H1 (cell line): Measurements from ENCODE around the gene SYPL1. TPM values are rescaled to one million over a fixed set of nuclear protein-coding genes. Genes with fewer than 3 reads are reported as not detected.

Experiments
- CTCF ChIA-PET: fragments of 300-600 bp; sonication (Branson Sonifier 250); formaldehyde crosslinking; loops from one replicate; lab custom pipeline; 2021; ENCODE audit not compliant: partially characterized antibody; lab: Charles Lee
- POLR2A ChIA-PET: fragments of 300-600 bp; sonication (Branson Sonifier 250); formaldehyde crosslinking; loops from one replicate; lab custom pipeline; 2021; ENCODE audit warnings: inconsistent platforms; ENCODE audit not compliant: partially characterized antibody; lab: Charles Lee
- DNase-seq, 2 experiments: peaks; one replicate each; pipeline versions ENCODE4 v3.0.0 to v3.0.0-alpha.2; 2010 to 2022; ENCODE audit warnings: low spot score in 2 of 2, low read depth in 1 of 2, mixed read lengths in 1 of 2
- FAIRE-seq: peaks from 2 replicates; lab custom pipeline; 2011; peaks lifted over from hg19 to GRCh38; lab: Jason Lieb, UNC
- H2AFZ ChIP-seq: 2 replicates; pipeline ENCODE4 v1.8.1; 2012; ENCODE audit warnings: low read length, inconsistent platforms
- H2AK5ac ChIP-seq: 2 replicates; pipeline ENCODE4 v1.6.1; 2013; ENCODE audit warnings: low read depth, low read length
- H2BK120ac ChIP-seq: replicated peaks from 2 replicates; pipeline ENCODE3; 2013; ENCODE audit warnings: low read depth, low read length, inconsistent platforms
- H2BK12ac ChIP-seq: 2 replicates; pipeline ENCODE4 v1.6.1; 2013; ENCODE audit warnings: low read depth, low read length
- H2BK15ac ChIP-seq: 2 replicates; pipeline ENCODE4 v1.6.1; 2013; ENCODE audit warnings: low read length
- H2BK20ac ChIP-seq: 2 replicates; pipeline ENCODE4 v1.6.1; 2013; ENCODE audit warnings: low read length
- H2BK5ac ChIP-seq: 2 replicates; pipeline ENCODE4 v1.6.1; 2013; ENCODE audit warnings: low read depth, low read length
- H3K14ac ChIP-seq: 2 replicates; pipeline ENCODE4 v1.6.1; 2013; ENCODE audit warnings: inconsistent platforms; ENCODE audit not compliant: insufficient read length
- H3K18ac ChIP-seq: 2 replicates; pipeline ENCODE4 v1.6.1; 2013; ENCODE audit warnings: low read length; ENCODE audit errors: extremely low read depth
- H3K23ac ChIP-seq: 2 replicates; pipeline ENCODE4 v1.6.1; 2013; ENCODE audit warnings: inconsistent platforms; ENCODE audit not compliant: insufficient read length
- H3K23me2 ChIP-seq: 2 replicates; pipeline ENCODE4 v1.6.1; 2013; ENCODE audit warnings: low read depth, low read length
- H3K27ac ChIP-seq: 2 replicates; pipeline ENCODE4 v1.6.1; 2011; ENCODE audit warnings: low read depth, low read length, inconsistent platforms
- H3K27me3 ChIP-seq, 4 experiments: replicated peaks in 1 of 4; 1 replicate in 1 of 4; 2 replicates in 3 of 4; pipeline versions ENCODE4 v1.6.1 to v1.8.1; 2011 to 2013; ENCODE audit warnings: low read length in 3 of 4, mild to moderate bottlenecking in 3 of 4, inconsistent platforms in 2 of 4, mixed read lengths in 2 of 4, moderate library complexity in 1 of 4; ENCODE audit not compliant: control insufficient read depth in 3 of 4, insufficient read depth in 3 of 4; ENCODE audit errors: extremely low read depth in 1 of 4
- H3K36me3 ChIP-seq, 4 experiments: 2 replicates each; pipeline versions ENCODE4 v1.6.1 to v1.8.1; 2011 to 2013; ENCODE audit warnings: mild to moderate bottlenecking in 4 of 4, low read length in 3 of 4, moderate library complexity in 2 of 4, control low read depth in 1 of 4, inconsistent platforms in 1 of 4; ENCODE audit not compliant: insufficient read depth in 4 of 4, control insufficient read depth in 2 of 4
- H3K4ac ChIP-seq: replicated peaks from 2 replicates; pipeline ENCODE3; 2013; ENCODE audit warnings: low read length, low read depth, mixed read lengths, inconsistent platforms; ENCODE audit not compliant: insufficient read length
- H3K4me1 ChIP-seq, 4 experiments: replicated peaks in 1 of 4; 1 replicate in 1 of 4; 2 replicates in 3 of 4; pipeline versions ENCODE4 v1.6.1 to v1.8.1; 2011 to 2013; ENCODE audit warnings: low read length in 3 of 4, inconsistent platforms in 2 of 4, mixed read lengths in 1 of 4; ENCODE audit not compliant: insufficient read depth in 4 of 4, control insufficient read depth in 3 of 4
- H3K4me2 ChIP-seq, 2 experiments: 2 replicates each; pipeline versions ENCODE4 v1.6.1 to v1.8.1; 2011 to 2013; ENCODE audit warnings: low read depth in 2 of 2, low read length in 2 of 2, control low read depth in 1 of 2, inconsistent platforms in 1 of 2, mild to moderate bottlenecking in 1 of 2; ENCODE audit not compliant: insufficient read depth in 1 of 2
- H3K4me3 ChIP-seq, 4 experiments: fragments of 200-600, 300-600 bp in 1 of 4; sonication (generic), shearing (Covaris generic), sonication (Bioruptor Twin) in 1 of 4; 2 replicates each; pipeline versions ENCODE4 v1.5.1 to v1.8.1; 2011 to 2016; ENCODE audit warnings: low read length in 4 of 4, low read depth in 3 of 4, control low read depth in 2 of 4, inconsistent platforms in 2 of 4, mild to moderate bottlenecking in 2 of 4, mixed read lengths in 1 of 4, moderate library complexity in 1 of 4; ENCODE audit not compliant: insufficient read depth in 2 of 4; ENCODE audit errors: extremely low read depth in 1 of 4
- H3K56ac ChIP-seq: replicated peaks from 2 replicates; pipeline ENCODE3; 2013; ENCODE audit warnings: low read depth, mild to moderate bottlenecking, mixed read lengths, low read length, inconsistent platforms; ENCODE audit not compliant: insufficient read length
- H3K79me1 ChIP-seq: 2 replicates; pipeline ENCODE4 v1.6.1; 2013; ENCODE audit warnings: low read depth, low read length, control low read depth
- H3K79me2 ChIP-seq, 2 experiments: 2 replicates each; pipeline versions ENCODE4 v1.6.1 to v1.8.1; 2012 to 2013; ENCODE audit warnings: low read length in 2 of 2, mild to moderate bottlenecking in 2 of 2, inconsistent platforms in 1 of 2; ENCODE audit not compliant: insufficient read depth in 2 of 2, control insufficient read depth in 1 of 2
- H3K9ac ChIP-seq, 4 experiments: replicated peaks in 1 of 4; 1 replicate in 1 of 4; 2 replicates in 3 of 4; pipeline versions ENCODE4 v1.6.1 to v1.8.1; 2011 to 2013; ENCODE audit warnings: low read depth in 3 of 4, low read length in 3 of 4, control low read depth in 2 of 4, mild to moderate bottlenecking in 2 of 4, moderate library complexity in 2 of 4, inconsistent platforms in 1 of 4; ENCODE audit errors: extremely low read depth in 1 of 4
- H3K9me3 ChIP-seq, 2 experiments: 2 replicates each; pipeline versions ENCODE4 v1.6.1 to v1.8.1; 2012 to 2013; ENCODE audit warnings: mild to moderate bottlenecking in 2 of 2, moderate library complexity in 2 of 2, control low read depth in 1 of 2, inconsistent platforms in 1 of 2, low read depth in 1 of 2, low read length in 1 of 2, mixed read lengths in 1 of 2; ENCODE audit not compliant: insufficient read depth in 2 of 2
- H4K20me1 ChIP-seq, 2 experiments: replicated peaks in 1 of 2; 2 replicates each; pipeline versions ENCODE3 to v1.8.1; 2011 to 2013; ENCODE audit warnings: inconsistent platforms in 2 of 2, low read length in 2 of 2, mild to moderate bottlenecking in 1 of 2; ENCODE audit not compliant: insufficient read depth in 2 of 2, control insufficient read depth in 1 of 2
- H4K5ac ChIP-seq: 2 replicates; pipeline ENCODE4 v1.6.1; 2013; ENCODE audit warnings: low read length, low read depth, mixed read lengths, inconsistent platforms; ENCODE audit not compliant: insufficient read length
- H4K8ac ChIP-seq: 2 replicates; pipeline ENCODE4 v1.8.0; 2013; ENCODE audit warnings: mild to moderate bottlenecking, moderate library complexity, low read length, inconsistent platforms; ENCODE audit not compliant: insufficient read depth; ENCODE audit errors: extremely low read depth
- H4K91ac ChIP-seq: replicated peaks from 2 replicates; pipeline ENCODE3; 2013; ENCODE audit warnings: low read length, mixed read lengths, inconsistent platforms; ENCODE audit not compliant: insufficient read length
- NRF1 ChIP-seq: IDR thresholded peaks from 2 replicates; pipeline ENCODE4 v1.6.1; 2011; ENCODE audit warnings: mild to moderate bottlenecking, low read depth, low read length, improper control_type of control experiment
- POLR2A ChIP-seq, 2 experiments: IDR thresholded peaks; 1 replicate in 1 of 2; 2 replicates in 1 of 2; pipeline ENCODE4 v1.6.1; 2011; ENCODE audit warnings: low read depth in 2 of 2, low read length in 2 of 2, mild to moderate bottlenecking in 2 of 2; ENCODE audit errors: control extremely low read depth in 1 of 2
- SUZ12 ChIP-seq: fragments of 200-600 bp; sonication (generic); IDR thresholded peaks from 2 replicates; pipeline ENCODE4 v1.6.1; 2012; ENCODE audit warnings: mild to moderate bottlenecking, inconsistent platforms, low read length, moderate library complexity, mixed read lengths
- WGBS, 2 experiments: shearing (Covaris generic) in 1 of 2; methylation state at CpG; one replicate each; pipeline versions ENCODE4 v1.1.6 to v1.1.7; 2013 to 2015; ENCODE audit warnings: low lambda C conversion rate in 2 of 2, mixed read lengths in 2 of 2, inconsistent platforms in 1 of 2, low coverage in 1 of 2, missing lambda C conversion rate in 1 of 2; ENCODE audit not compliant: insufficient replicate concordance in 2 of 2, insufficient coverage in 1 of 2, insufficient read length in 1 of 2; ENCODE audit errors: extremely low coverage in 1 of 2, missing lambda C conversion rate in 1 of 2; 5-methylcytosine and 5-hydroxymethylcytosine counted together
- polyA plus RNA-seq, 7 experiments: library from polyadenylated mRNA; depleted of rRNA in 3 of 7; stranded (reverse) in 5 of 7; unstranded in 2 of 7; fragments of >200 nt in 5 of 7; fragments of 200-250 nt in 2 of 7; gene quantifications; 1 replicate in 5 of 7; 2 replicates in 1 of 7; 4 replicates in 1 of 7; pipeline versions ENCODE4 v1.2.1 to v1.2.3, GENCODE V29; 2011 to 2013; ENCODE audit warnings: missing spikeins in 2 of 7, mixed read lengths in 2 of 7
- total RNA-seq: library from RNA; stranded (reverse); fragmentation: NEBNext Ultra II Directional; extraction: Animal tissue kit (Norgen Biotek cat#: 25700); gene quantifications from 2 replicates; pipeline ENCODE4 v1.2.1, GENCODE V29; 2021

The SYPL1 gene
- total and polyA plus RNA-seq, 2 of the 8 experiments (the other 6 are each of a cell fraction or from before 2014, with no cell fraction given) = 44.9 to 57.7 TPM

DNA sequence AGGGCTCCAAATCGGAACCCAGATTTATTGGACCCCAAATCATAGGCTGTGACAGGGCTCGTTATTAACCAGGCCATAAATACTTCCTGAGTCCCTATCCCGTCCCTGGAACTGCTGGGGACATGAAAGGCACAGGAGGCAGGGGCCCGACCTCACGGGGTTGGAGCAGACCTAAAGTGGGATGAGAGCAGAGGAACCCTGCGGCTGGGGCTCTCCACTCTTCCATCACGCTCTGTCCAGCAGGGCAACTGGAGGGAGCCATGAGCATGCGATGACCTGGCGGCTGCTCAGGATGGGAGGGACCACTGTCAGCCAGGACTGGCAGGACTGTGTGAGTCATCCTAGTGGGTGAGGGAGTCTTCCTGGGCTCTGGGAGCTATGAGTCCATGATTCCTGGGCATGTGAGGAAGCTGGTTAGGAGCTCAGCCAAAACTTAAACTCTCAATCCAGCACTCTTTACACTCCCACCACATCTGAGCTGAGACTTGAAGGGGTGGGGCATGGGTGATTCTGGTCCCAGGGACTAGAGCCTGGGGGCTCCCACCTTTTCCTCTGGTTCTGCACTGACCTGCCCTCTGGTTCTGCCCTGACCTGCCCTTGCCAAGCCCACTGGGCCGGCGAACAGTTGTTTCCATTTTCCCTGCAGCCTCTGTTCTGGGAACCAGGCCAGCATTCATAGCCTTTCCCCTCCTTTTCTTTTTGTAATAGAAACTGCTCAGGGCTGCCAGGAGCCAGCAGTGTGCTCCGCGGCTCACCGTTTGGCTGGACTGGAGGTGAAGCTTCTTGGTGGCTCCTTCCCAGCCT is 47.1 kb downstream of the SYPL1 start:
- Histone ChIP-seq H2AFZ (no peak overlapping the region), H2BK12ac (0 out of 2 replicates have a peak overlapping the region, but pooled peaks have one; percentile 17), H3K23me2 (no peaks in the 10 kb centered on the region), H3K56ac (no peak overlapping the region), H3K79me1 (no peaks in the 10 kb centered on the region), H4K8ac (no peak overlapping the region), H2BK120ac (no peak overlapping the region), H3K9ac (no peak overlapping the region), H4K20me1 (no peaks in the 10 kb centered on the region), H3K4me2 (no peak overlapping the region), H4K5ac (no peak overlapping the region), H3K36me3 (no peaks in the 10 kb centered on the region), H3K27me3 (no peaks in the 10 kb centered on the region), H4K91ac (peak overlapping the region; percentile 46), H3K79me2 (no peaks in the 10 kb centered on the region), H3K4me1 (peaks cover 0 to 6% (median 0%) of the 10 kb centered on the region in 4 experiments; a peak in 1 of 7 replicates), H3K9me3 (peaks cover 4 to 5% of the 10 kb centered on the region in 2 experiments; a peak in 2 of 4 replicates), H3K27ac (no peak overlapping the region), H3K18ac (peak overlapping the region; percentile 29; the same call in 1 of the 2 replicates), H2BK5ac (0 out of 2 replicates have a peak overlapping the region, but pooled peaks have one; percentile 16), H2BK15ac (no peak overlapping the region), H3K14ac (no peak overlapping the region), H3K4ac (no peak overlapping the region), H3K23ac (no peak overlapping the region), H3K4me3 (no peak overlapping the region), H2BK20ac (no peak overlapping the region), H2AK5ac (no peak overlapping the region)
- FAIRE-seq (no peak), DNase-seq (no peak)
- POLR2A ChIA-PET = no interaction called here
- 87% methylated on average over 14 of the region's 14 CpGs; no CpG with 5 or more reads in 1 of the 2 experiments for WGBS, 2 experiments
- CTCF ChIA-PET = interaction anchor here (1.0 to 13.0 kb wide), 6 partner anchors 8 to 100 kb away, joined by 3 to 154 read pairs (median 4); no protein-coding TSS in a partner anchor
- TF ChIP-seq POLR2A (IDR thresholded peaks at IDR 0.05; ENCODE audit: control extremely low read depth in 1 of 2, low read depth in 2 of 2, low read length in 2 of 2) = no peak
- no peak for TF ChIP-seq NRF1
- no peak for TF ChIP-seq SUZ12
